Natural killer cell (primary cell): Measurements from ENCODE around the gene MMAA. TPM values are rescaled to one million over a fixed set of nuclear protein-coding genes. Genes with fewer than 3 reads are reported as not detected.

ENCODE experiments used
- ATAC-seq, 3 donors: fragments of 150-1000 bp in 2 of 3; fragments of 200-7000 bp in 1 of 3; cut with Tn5 transposase; 1 replicate in 1 of 3; 2 replicates in 2 of 3; pipeline ENCODE4 v1.10.0; 2021; ENCODE audit warnings: mild to moderate bottlenecking in 2 of 3, moderate library complexity in 2 of 3
- DNase-seq, 2 donors: peaks; one replicate each; pipeline versions ENCODE4 v3.0.0 to v3.0.0-alpha.2; 2013 to 2021; ENCODE audit warnings: mixed read lengths in 1 of 2
- H3K27ac ChIP-seq: one replicate; pipeline ENCODE4 v1.5.1; 2013; ENCODE audit warnings: mild to moderate bottlenecking, low read length
- H3K27me3 ChIP-seq: one replicate; pipeline ENCODE4 v1.6.1; 2013; ENCODE audit warnings: low read length; ENCODE audit not compliant: control insufficient read depth, insufficient read depth
- H3K36me3 ChIP-seq: one replicate; pipeline ENCODE4 v1.6.1; 2013; ENCODE audit warnings: low read length; ENCODE audit not compliant: control insufficient read depth, insufficient read depth
- H3K4me1 ChIP-seq: one replicate; pipeline ENCODE4 v1.6.1; 2013; ENCODE audit warnings: low read length; ENCODE audit not compliant: control insufficient read depth, insufficient read depth
- H3K4me3 ChIP-seq: one replicate; pipeline ENCODE4 v1.5.1; 2013; ENCODE audit warnings: low read length
- H3K9me3 ChIP-seq: one replicate; pipeline ENCODE4 v1.6.1; 2013; ENCODE audit warnings: low read length; ENCODE audit not compliant: control insufficient read depth, insufficient read depth
- H3K27ac Mint-ChIP-seq, 2 donors: one replicate each; pipeline ENCODE4 v1.8.0; 2022; ENCODE audit warnings: mild to moderate bottlenecking in 2 of 2, mixed read lengths in 2 of 2, moderate library complexity in 1 of 2
- H3K27me3 Mint-ChIP-seq, 2 donors: one replicate each; pipeline ENCODE4 v1.8.0; 2022; ENCODE audit warnings: low read depth in 2 of 2, mixed read lengths in 2 of 2
- H3K36me3 Mint-ChIP-seq: one replicate; pipeline ENCODE4 v1.8.0; 2022; ENCODE audit warnings: mixed read lengths
- H3K4me1 Mint-ChIP-seq, 2 donors: one replicate each; pipeline ENCODE4 v1.8.0; 2022; ENCODE audit warnings: mixed read lengths in 2 of 2
- H3K4me3 Mint-ChIP-seq: one replicate; pipeline ENCODE4 v1.8.0; 2022; ENCODE audit warnings: mild to moderate bottlenecking, moderate library complexity, mixed read lengths
- H3K9me3 Mint-ChIP-seq, 2 donors: one replicate each; pipeline ENCODE4 v1.8.0; 2022; ENCODE audit warnings: mixed read lengths in 2 of 2
- WGBS: methylation state at CpG from one replicate; pipeline ENCODE4 v1.1.7; 2013; ENCODE audit warnings: missing lambda C conversion rate; ENCODE audit not compliant: insufficient coverage; 5-methylcytosine and 5-hydroxymethylcytosine counted together
- intact Hi-C: fragments of 100-400 bp; cut with micrococcal nuclease; formaldehyde crosslinking; loops from one replicate; pipeline ENCODE4 v1.14.2; 2022
- total RNA-seq, 4 donors: library from RNA; stranded (reverse); fragments of 120-200 nt in 1 of 4; gene quantifications; one replicate each; pipeline versions ENCODE4 v1.2.3 to v1.2.4, GENCODE V29; 2013 to 2022
- TF ChIP-seq, protein P1 (sequence below): fragments of 200-600 bp; IDR thresholded peaks from one replicate; pipeline ENCODE4 v1.8.0; 2022; ENCODE audit warnings: antibody characterized with exemption

MMAA gene
- total RNA-seq, 3 donors from 2014 or later (not counting 1 experiment from before 2014, with no cell fraction given), result 7.8 to 11.7 (median 9.7) TPM

DNA sequence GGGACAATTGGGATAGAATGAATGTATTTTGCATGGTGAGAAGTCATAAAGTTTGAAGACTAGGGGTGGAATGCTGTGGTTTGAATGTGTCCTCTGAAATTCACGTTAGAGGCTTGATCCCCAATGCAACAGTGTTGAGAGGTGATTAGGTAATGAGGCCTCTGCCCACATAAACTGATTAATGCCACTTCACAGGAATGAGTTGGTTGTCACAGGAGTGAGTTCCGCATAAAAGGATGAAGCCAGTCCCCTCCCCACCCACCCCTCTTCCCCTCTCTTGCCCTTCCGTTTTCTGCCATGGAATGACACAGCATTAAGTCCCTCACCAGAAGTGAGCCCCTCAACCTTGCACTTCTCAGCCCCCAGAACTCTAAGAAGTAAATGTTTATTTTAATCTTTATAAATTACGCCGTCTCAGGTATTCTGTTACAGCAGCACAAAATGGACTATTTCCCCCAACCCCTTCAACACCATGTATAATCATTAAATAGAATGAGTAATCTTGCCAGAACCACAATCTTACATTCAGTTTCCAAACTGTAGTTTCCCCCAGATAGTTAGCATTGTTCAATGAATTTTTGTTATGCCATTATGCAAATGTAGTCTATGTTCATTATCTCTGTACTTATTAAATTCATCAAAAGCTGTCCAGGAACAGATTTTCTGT is 5.5 kb upstream of the MMAA start:
- Mint-ChIP-seq H3K9me3 (no peaks in the 10 kb centered on the region), H3K27me3 (peaks cover 3 to 11% of the 10 kb centered on the region in 2 donors), H3K27ac (no peak overlapping the region), H3K4me3 (no peak overlapping the region), H3K36me3 (no peaks in the 10 kb centered on the region), H3K4me1 (peaks cover 10 to 12% of the 10 kb centered on the region in 2 donors)
- H3K4me1 ChIP-seq, result peaks cover 4% of the 10 kb centered on the region
- DNase-seq (no peak), ATAC-seq (no peak)
- no peaks in the 10 kb centered on the region for H3K36me3 ChIP-seq
- H3K4me3 ChIP-seq, result no peak overlapping the region
- H3K27ac ChIP-seq, result no peak overlapping the region
- no peaks in the 10 kb centered on the region for H3K9me3 ChIP-seq
- 50% methylated on average over 3 of the region's 5 CpGs for WGBS
- TF ChIP-seq, protein P1, sequence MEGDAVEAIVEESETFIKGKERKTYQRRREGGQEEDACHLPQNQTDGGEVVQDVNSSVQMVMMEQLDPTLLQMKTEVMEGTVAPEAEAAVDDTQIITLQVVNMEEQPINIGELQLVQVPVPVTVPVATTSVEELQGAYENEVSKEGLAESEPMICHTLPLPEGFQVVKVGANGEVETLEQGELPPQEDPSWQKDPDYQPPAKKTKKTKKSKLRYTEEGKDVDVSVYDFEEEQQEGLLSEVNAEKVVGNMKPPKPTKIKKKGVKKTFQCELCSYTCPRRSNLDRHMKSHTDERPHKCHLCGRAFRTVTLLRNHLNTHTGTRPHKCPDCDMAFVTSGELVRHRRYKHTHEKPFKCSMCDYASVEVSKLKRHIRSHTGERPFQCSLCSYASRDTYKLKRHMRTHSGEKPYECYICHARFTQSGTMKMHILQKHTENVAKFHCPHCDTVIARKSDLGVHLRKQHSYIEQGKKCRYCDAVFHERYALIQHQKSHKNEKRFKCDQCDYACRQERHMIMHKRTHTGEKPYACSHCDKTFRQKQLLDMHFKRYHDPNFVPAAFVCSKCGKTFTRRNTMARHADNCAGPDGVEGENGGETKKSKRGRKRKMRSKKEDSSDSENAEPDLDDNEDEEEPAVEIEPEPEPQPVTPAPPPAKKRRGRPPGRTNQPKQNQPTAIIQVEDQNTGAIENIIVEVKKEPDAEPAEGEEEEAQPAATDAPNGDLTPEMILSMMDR, result no peak
- H3K27me3 ChIP-seq, result no peaks in the 10 kb centered on the region
- intact Hi-C loops, result no loop called here

DNA sequence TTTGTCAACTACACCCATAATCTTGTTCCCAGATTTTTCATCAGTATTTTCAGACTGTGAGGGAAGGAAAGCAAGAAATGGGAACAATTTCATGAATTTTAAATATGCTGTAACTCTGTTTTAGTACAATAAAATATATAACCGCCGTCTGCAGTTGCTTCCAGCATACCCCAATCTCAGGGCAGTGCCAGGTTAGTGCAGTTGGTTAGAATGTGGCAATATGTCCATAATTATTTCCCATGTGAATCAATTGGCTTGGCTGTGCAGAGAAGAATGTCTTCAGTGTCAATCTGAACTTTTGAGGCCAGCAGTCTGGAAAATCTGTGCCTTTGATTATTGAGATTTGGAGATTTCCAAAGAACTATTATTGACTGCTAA is 5.0 kb upstream of the MMAA start:
- Histone ChIP-seq H3K36me3 (no peaks in the 10 kb centered on the region), H3K27me3 (no peaks in the 10 kb centered on the region), H3K9me3 (no peaks in the 10 kb centered on the region), H3K4me1 (peaks cover 4% of the 10 kb centered on the region), H3K27ac (no peak overlapping the region), H3K4me3 (no peak overlapping the region)
- ATAC-seq (no peak), DNase-seq (no peak)
- TF ChIP-seq, protein P1, result no peak
- no peaks in the 10 kb centered on the region for H3K36me3 Mint-ChIP-seq
- no peak overlapping the region for H3K27ac Mint-ChIP-seq
- intact Hi-C loops, result no loop called here
- H3K4me3 Mint-ChIP-seq, result no peak overlapping the region
- peaks cover 3 to 11% of the 10 kb centered on the region in 2 donors for H3K27me3 Mint-ChIP-seq
- no CpG with 5 or more reads among the region's 2 CpGs for WGBS
- peaks cover 13 to 14% of the 10 kb centered on the region in 2 donors for H3K4me1 Mint-ChIP-seq
- H3K9me3 Mint-ChIP-seq, result no peaks in the 10 kb centered on the region

DNA sequence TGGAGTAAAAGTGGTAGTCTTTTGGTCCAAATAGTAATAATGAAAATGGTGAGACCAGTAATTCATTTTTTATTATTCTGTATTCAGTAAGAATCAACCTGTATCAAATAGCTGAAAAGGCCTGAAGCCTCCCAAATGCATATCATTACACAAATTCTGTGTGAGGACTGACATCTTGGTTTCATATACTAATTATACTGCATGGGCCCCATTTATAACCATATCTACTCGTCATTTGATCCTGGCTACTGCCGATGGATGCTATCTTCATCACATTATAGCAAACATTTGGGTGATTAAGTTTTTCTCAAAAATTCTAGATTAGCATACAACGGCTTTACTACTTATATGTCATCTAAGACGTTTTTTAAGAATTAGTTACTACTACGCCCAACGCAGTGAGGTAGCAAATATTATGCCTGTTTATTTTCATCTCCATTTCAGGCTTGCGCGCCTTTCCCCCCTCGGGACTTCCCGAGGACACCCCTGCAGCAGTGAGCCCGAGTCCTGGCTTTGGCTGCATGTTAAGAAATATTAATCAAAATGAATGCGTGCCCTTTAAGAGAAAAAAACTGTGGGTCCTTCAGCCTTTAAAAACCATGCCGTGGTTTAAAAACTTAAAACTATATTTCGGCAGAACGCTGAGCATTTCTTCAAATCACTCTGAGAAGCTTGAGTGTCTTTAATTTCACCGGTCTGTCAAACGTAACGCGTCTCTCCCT is 814 bp upstream of the MMAA start:
- peak overlapping the region; percentile 98 for H3K4me3 Mint-ChIP-seq
- DNase-seq (peak in 1 of 2 donors; percentile 65), ATAC-seq (peak in 2 of 3 donors; percentile 11 to 12)
- peak overlapping the region; percentile 97 to 98 for H3K27ac Mint-ChIP-seq
- no peaks in the 10 kb centered on the region for H3K9me3 Mint-ChIP-seq
- H3K36me3 ChIP-seq, result no peaks in the 10 kb centered on the region
- TF ChIP-seq, protein P1, result no peak
- peak overlapping the region; percentile 96 for H3K27ac ChIP-seq
- H3K27me3 ChIP-seq, result no peaks in the 10 kb centered on the region
- peak overlapping the region; percentile 85 for H3K4me3 ChIP-seq
- WGBS, result 3% methylated on average over 19 of the region's 19 CpGs
- H3K4me1 Mint-ChIP-seq, result peaks cover 45 to 46% of the 10 kb centered on the region in 2 donors
- intact Hi-C loops, result loop anchor here (2.0 to 5.0 kb wide), 5 partner anchors 114 to 1446 kb away; partner anchors contain the start of genes OTUD4, SMAD1 and ZNF827
- H3K27me3 Mint-ChIP-seq, result peaks cover 3 to 11% of the 10 kb centered on the region in 2 donors
- H3K9me3 ChIP-seq, result no peaks in the 10 kb centered on the region
- H3K4me1 ChIP-seq, result peaks cover 7% of the 10 kb centered on the region
- H3K36me3 Mint-ChIP-seq, result no peaks in the 10 kb centered on the region
